Activated naive CD4-positive, alpha-beta T cell treated with anti-CD3 and anti-CD28 coated beads, Interleukin-2, amount 50 U/mL, for 72 hours (primary cell): ENCODE measurements around the gene ARL6IP4. TPM values are rescaled to one million over a fixed set of nuclear protein-coding genes. Genes with fewer than 3 reads are reported as not detected.
A peak's percentile ranks its signal among the peaks of the same experiment; 100 is the strongest.

Source experiments
- ATAC-seq, 2 donors: fragments of 150-1000 bp; cut with Tn5 transposase; 2 replicates each; pipeline ENCODE4 v1.10.0; 2021; ENCODE audit warnings: mild to moderate bottlenecking in 2 of 2, moderate library complexity in 2 of 2
- DNase-seq, 2 donors: peaks; one replicate each; pipeline ENCODE4 v3.0.0; 2021 to 2022; ENCODE audit warnings: low spot score in 2 of 2
- H3K27ac Mint-ChIP-seq, 2 donors: one replicate each; pipeline ENCODE4 v1.8.0; 2022; ENCODE audit warnings: mild to moderate bottlenecking in 2 of 2, mixed read lengths in 2 of 2
- H3K36me3 Mint-ChIP-seq, 2 donors: one replicate each; pipeline ENCODE4 v1.8.0; 2022; ENCODE audit warnings: mixed read lengths in 2 of 2
- H3K9me3 Mint-ChIP-seq, 2 donors: one replicate each; pipeline ENCODE4 v1.8.0; 2022; ENCODE audit warnings: mixed read lengths in 2 of 2
- total RNA-seq, 2 donors: library from RNA; stranded (reverse); gene quantifications; one replicate each; pipeline ENCODE4 v1.2.3, GENCODE V29; 2022

Gene ARL6IP4
- total RNA-seq, 2 donors from 2014 or later = 99.9 to 180 TPM

- Mint-ChIP-seq H3K27ac (no peak overlapping the region), H3K36me3 (no peaks in the 10 kb centered on the region), H3K9me3 (no peaks in the 10 kb centered on the region)
- no peak for DNase-seq
- no peak for ATAC-seq
Measured at GRCh38 chr12:122969676-122970075, 10.8 kb upstream of the ARL6IP4 start.

GRCh38 chr12:122974274-122974891 lies 6.1 kb upstream of the ARL6IP4 start:
- peak overlapping the region; percentile 99 to 100 for H3K27ac Mint-ChIP-seq
- DNase-seq (peak; percentile 97 to 99), ATAC-seq (peak; percentile 91)

GRCh38 chr12:122974892-122975789 lies 5.3 kb upstream of the ARL6IP4 start, which contains the start of gene OGFOD2:
Gene OGFOD2, plus strand, starts transcription at chr12:122975244. Its CDS starts 8 bp downstream, at chr12:122975252.
- ATAC-seq (peak; percentile 80 to 87), DNase-seq (peak; percentile 87 to 91)
- peak within 1 kb of the TSS; percentile 99 to 100 for H3K27ac Mint-ChIP-seq
- H3K9me3 Mint-ChIP-seq = no peaks in the 10 kb centered on the region
- peaks cover 5 to 17% of the 10 kb centered on the region in 2 donors for H3K36me3 Mint-ChIP-seq

More at GRCh38 chr12:122974274-122974891, 6.1 kb upstream of the ARL6IP4 start:
- Mint-ChIP-seq H3K9me3 (no peaks in the 10 kb centered on the region), H3K36me3 (peaks cover 0 to 11% of the 10 kb centered on the region in 2 donors)

- peaks cover 8 to 18% of the 10 kb centered on the region in 2 donors for H3K36me3 Mint-ChIP-seq
- no peaks in the 10 kb centered on the region for H3K9me3 Mint-ChIP-seq
- DNase-seq = no peak
- ATAC-seq = no peak
- peak overlapping the region; percentile 99 to 100 for H3K27ac Mint-ChIP-seq
Measured at GRCh38 chr12:122975790-122976647, 4.5 kb upstream of the ARL6IP4 start.

- H3K27ac Mint-ChIP-seq = peak overlapping the region in 1 of 2 donors; percentile 36
- no peaks in the 10 kb centered on the region for H3K9me3 Mint-ChIP-seq
- ATAC-seq (no peak), DNase-seq (no peak)
- H3K36me3 Mint-ChIP-seq = peaks cover 13 to 18% of the 10 kb centered on the region in 2 donors
Measured at GRCh38 chr12:122976648-122976975, 3.9 kb upstream of the ARL6IP4 start.

GRCh38 chr12:122977153-122977552 lies 3.3 kb upstream of the ARL6IP4 start:
- no peak for ATAC-seq
- DNase-seq = no peak
- Mint-ChIP-seq H3K27ac (no peak overlapping the region), H3K9me3 (no peaks in the 10 kb centered on the region), H3K36me3 (peaks cover 16 to 18% of the 10 kb centered on the region in 2 donors)

GRCh38 chr12:122977655-122978392 lies 2.7 kb upstream of the ARL6IP4 start:
- no peaks in the 10 kb centered on the region for H3K9me3 Mint-ChIP-seq
- no peak for DNase-seq
- ATAC-seq = no peak
- H3K27ac Mint-ChIP-seq = peak overlapping the region in 1 of 2 donors; percentile 85
- peaks cover 17 to 19% of the 10 kb centered on the region in 2 donors for H3K36me3 Mint-ChIP-seq

GRCh38 chr12:122978507-122978955 lies 1.9 kb upstream of the ARL6IP4 start:
- peaks cover 22 to 23% of the 10 kb centered on the region in 2 donors for H3K36me3 Mint-ChIP-seq
- ATAC-seq (no peak), DNase-seq (no peak)
- H3K27ac Mint-ChIP-seq = no peak overlapping the region
- no peaks in the 10 kb centered on the region for H3K9me3 Mint-ChIP-seq

- no peak for ATAC-seq
- Mint-ChIP-seq H3K9me3 (no peaks in the 10 kb centered on the region), H3K36me3 (peaks cover 22 to 23% of the 10 kb centered on the region in 2 donors), H3K27ac (peak overlapping the region; percentile 68 to 92)
- DNase-seq = no peak
Measured at GRCh38 chr12:122979001-122979907, 1.2 kb upstream of the ARL6IP4 start.

- no peak for ATAC-seq
- H3K27ac Mint-ChIP-seq = peak overlapping the region; percentile 77 to 92
Measured at GRCh38 chr12:122979908-122980182, 636 bp upstream of the ARL6IP4 start.

GRCh38 chr12:122981036-122981471 lies 573 bp downstream of the ARL6IP4 start:
- DNase-seq (no peak), ATAC-seq (peak; percentile 21 to 24)
- H3K27ac Mint-ChIP-seq = peak overlapping the region; percentile 92 to 95
- H3K36me3 Mint-ChIP-seq = peaks cover 12 to 22% of the 10 kb centered on the region in 2 donors
- no peaks in the 10 kb centered on the region for H3K9me3 Mint-ChIP-seq

More at GRCh38 chr12:122979908-122980182, 636 bp upstream of the ARL6IP4 start:
- Mint-ChIP-seq H3K9me3 (no peaks in the 10 kb centered on the region), H3K36me3 (peaks cover 22 to 23% of the 10 kb centered on the region in 2 donors)
- DNase-seq = no peak

GRCh38 chr12:122981587-122982476 lies 1.4 kb downstream of the ARL6IP4 start:
- no peaks in the 10 kb centered on the region for H3K9me3 Mint-ChIP-seq
- H3K36me3 Mint-ChIP-seq = peaks cover 12 to 22% of the 10 kb centered on the region in 2 donors
- ATAC-seq (no peak), DNase-seq (no peak)
- H3K27ac Mint-ChIP-seq = peak overlapping the region; percentile 92 to 95

- ATAC-seq (no peak), DNase-seq (no peak)
- Mint-ChIP-seq H3K36me3 (peaks cover 12 to 22% of the 10 kb centered on the region in 2 donors), H3K9me3 (no peaks in the 10 kb centered on the region), H3K27ac (peak overlapping the region; percentile 92 to 95)
Measured at GRCh38 chr12:122982477-122982815, 2.0 kb downstream of the ARL6IP4 start.
